SK-N-SH treated with all-trans-retinoic acid at 6 μM for 48 hours (cell line): ENCODE measurements around the gene OR4Q3.
"Not testable (repeated sequence)": the region's sequence is repeated elsewhere in the genome, so short reads cannot be mapped to it uniquely, and the experiment has no call there.

ENCODE experiments used
- ATAC-seq: fragments of 200-7000 bp; cut with Tn5 transposase; 3 replicates; pipeline ENCODE4 v1.9.1; 2020; ENCODE audit warnings: mild to moderate bottlenecking, moderate library complexity
- ARNTL ChIP-seq: fragments of 450-650 bp; formaldehyde crosslinking; IDR thresholded peaks from 2 replicates; pipeline ENCODE4 v1.5.0; 2020; ENCODE audit warnings: low read depth, mild to moderate bottlenecking, moderate library complexity, borderline replicate concordance
- BACH2 ChIP-seq: fragments of 250-450 bp; sonication (Bioruptor Pico); IDR thresholded peaks from 2 replicates; pipeline ENCODE4 v1.9.0; 2021; ENCODE audit warnings: mild to moderate bottlenecking, borderline replicate concordance
- CSDC2 ChIP-seq: fragments of 250-450 bp; sonication (Bioruptor Pico); IDR thresholded peaks from 2 replicates; pipeline ENCODE4 v1.5.0; 2020; ENCODE audit warnings: mild to moderate bottlenecking, moderate library complexity
- ESRRG ChIP-seq: fragments of 250-450 bp; sonication (Bioruptor Pico); IDR thresholded peaks from 2 replicates; pipeline ENCODE4 v1.6.1; 2021; ENCODE audit warnings: mild to moderate bottlenecking
- GLIS3 ChIP-seq: fragments of 250-450 bp; sonication (Bioruptor Pico); IDR thresholded peaks from 2 replicates; pipeline ENCODE4 v1.5.0; 2020; ENCODE audit warnings: mild to moderate bottlenecking, moderate library complexity
- ISL1 ChIP-seq: fragments of 250-450 bp; sonication (Bioruptor Pico); IDR thresholded peaks from 2 replicates; pipeline ENCODE4 v2.1.2; 2022; ENCODE audit warnings: mild to moderate bottlenecking, moderate library complexity
- OSR1 ChIP-seq: fragments of 250-450 bp; sonication (Bioruptor Pico); IDR thresholded peaks from 2 replicates; pipeline ENCODE4 v1.8.0; 2022; ENCODE audit warnings: moderate library complexity, mild to moderate bottlenecking, inconsistent platforms
- PPARA ChIP-seq: fragments of 250-450 bp; sonication (Bioruptor Pico); IDR thresholded peaks from 2 replicates; pipeline ENCODE4 v1.5.0; 2020; ENCODE audit warnings: mild to moderate bottlenecking, borderline replicate concordance
- RARB ChIP-seq: fragments of 250-450 bp; sonication (Bioruptor Pico); IDR thresholded peaks from 2 replicates; pipeline ENCODE4 v1.8.0; 2021; ENCODE audit warnings: mild to moderate bottlenecking, moderate library complexity
- SNAI2 ChIP-seq: fragments of 250-450 bp; sonication (Bioruptor Pico); IDR thresholded peaks from 2 replicates; pipeline ENCODE4 v1.5.0; 2020; ENCODE audit warnings: mild to moderate bottlenecking, moderate library complexity
- TCF4 ChIP-seq: fragments of 250-450 bp; sonication (Bioruptor Pico); IDR thresholded peaks from 2 replicates; pipeline ENCODE4 v1.8.0; 2021; ENCODE audit warnings: mild to moderate bottlenecking, moderate library complexity, borderline replicate concordance
- TOX ChIP-seq: fragments of 250-450 bp; sonication (Bioruptor Pico); IDR thresholded peaks from 2 replicates; pipeline ENCODE4 v1.8.0; 2021; ENCODE audit warnings: mild to moderate bottlenecking, moderate library complexity, borderline replicate concordance
- ZC3H10 ChIP-seq: fragments of 250-450 bp; sonication (Bioruptor Pico); IDR thresholded peaks from 2 replicates; pipeline ENCODE4 v1.5.1; 2021; ENCODE audit warnings: mild to moderate bottlenecking, moderate library complexity
- ZFP30 ChIP-seq: fragments of 450-650 bp; formaldehyde crosslinking; IDR thresholded peaks from 2 replicates; pipeline ENCODE4 v1.5.0; 2022; ENCODE audit warnings: mild to moderate bottlenecking, moderate library complexity
- ZNF565 ChIP-seq: fragments of 450-650 bp; formaldehyde crosslinking; conservative IDR thresholded peaks from 2 replicates; pipeline ENCODE4 v1.5.0; 2020; ENCODE audit warnings: low read depth, mild to moderate bottlenecking, moderate library complexity
- ZNF70 ChIP-seq: fragments of 450-650 bp; formaldehyde crosslinking; IDR thresholded peaks from 2 replicates; pipeline ENCODE4 v1.5.0; 2020; ENCODE audit warnings: mild to moderate bottlenecking, moderate library complexity
- ZNF8 ChIP-seq: fragments of 450-650 bp; formaldehyde crosslinking; IDR thresholded peaks from 2 replicates; pipeline ENCODE4 v1.5.0; 2020; ENCODE audit warnings: mild to moderate bottlenecking, moderate library complexity
- TF ChIP-seq, protein P1 (sequence below): fragments of 250-450 bp; sonication (Bioruptor Pico); IDR thresholded peaks from 2 replicates; pipeline ENCODE4 v1.8.0; 2020; ENCODE audit warnings: mild to moderate bottlenecking, moderate library complexity, borderline replicate concordance
- TF ChIP-seq, protein P2 (sequence below): fragments of 250-450 bp; sonication (Bioruptor Pico); IDR thresholded peaks from 2 replicates; pipeline ENCODE4 v1.5.1; 2020; ENCODE audit warnings: low read depth, mild to moderate bottlenecking, moderate library complexity
- TF ChIP-seq, protein P3 (sequence below): fragments of 250-450 bp; sonication (Bioruptor Pico); IDR thresholded peaks from 2 replicates; pipeline ENCODE4 v1.8.0; 2021; ENCODE audit warnings: low read depth, mild to moderate bottlenecking, moderate library complexity, borderline replicate concordance
- TF ChIP-seq, protein P4 (sequence below): fragments of 250-450 bp; sonication (Bioruptor Pico); IDR thresholded peaks from 2 replicates; pipeline ENCODE4 v1.5.0; 2020; ENCODE audit warnings: mild to moderate bottlenecking, moderate library complexity

The OR4Q3 gene

DNA sequence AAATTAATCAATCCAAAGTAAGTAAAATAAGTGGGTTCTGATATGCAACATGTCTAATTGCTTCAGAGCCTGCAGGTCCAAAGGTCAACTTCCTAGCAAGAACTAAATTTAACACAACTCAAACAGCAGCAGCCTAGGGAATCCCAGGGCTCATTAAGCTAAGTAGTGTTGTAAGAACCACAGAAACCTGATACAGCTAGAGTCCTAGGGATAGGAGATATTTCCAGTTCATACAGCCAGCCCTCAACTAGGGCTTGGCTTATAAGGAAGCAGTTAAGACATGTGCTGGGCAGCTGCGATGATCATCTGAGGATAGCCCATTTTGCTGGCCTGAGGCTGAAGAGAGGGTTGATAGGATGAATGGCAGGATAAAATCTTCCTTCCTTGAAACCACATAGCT, at the start of gene OR4Q3:
Gene OR4Q3, plus strand, starts transcription at position 316 of the 400 bp plus-strand sequence.
- no peak for ATAC-seq
- TF ChIP-seq, protein P1, sequence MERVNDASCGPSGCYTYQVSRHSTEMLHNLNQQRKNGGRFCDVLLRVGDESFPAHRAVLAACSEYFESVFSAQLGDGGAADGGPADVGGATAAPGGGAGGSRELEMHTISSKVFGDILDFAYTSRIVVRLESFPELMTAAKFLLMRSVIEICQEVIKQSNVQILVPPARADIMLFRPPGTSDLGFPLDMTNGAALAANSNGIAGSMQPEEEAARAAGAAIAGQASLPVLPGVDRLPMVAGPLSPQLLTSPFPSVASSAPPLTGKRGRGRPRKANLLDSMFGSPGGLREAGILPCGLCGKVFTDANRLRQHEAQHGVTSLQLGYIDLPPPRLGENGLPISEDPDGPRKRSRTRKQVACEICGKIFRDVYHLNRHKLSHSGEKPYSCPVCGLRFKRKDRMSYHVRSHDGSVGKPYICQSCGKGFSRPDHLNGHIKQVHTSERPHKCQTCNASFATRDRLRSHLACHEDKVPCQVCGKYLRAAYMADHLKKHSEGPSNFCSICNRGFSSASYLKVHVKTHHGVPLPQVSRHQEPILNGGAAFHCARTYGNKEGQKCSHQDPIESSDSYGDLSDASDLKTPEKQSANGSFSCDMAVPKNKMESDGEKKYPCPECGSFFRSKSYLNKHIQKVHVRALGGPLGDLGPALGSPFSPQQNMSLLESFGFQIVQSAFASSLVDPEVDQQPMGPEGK (CRISPR knock-in tag) = no peak
- TF ChIP-seq, protein P2, sequence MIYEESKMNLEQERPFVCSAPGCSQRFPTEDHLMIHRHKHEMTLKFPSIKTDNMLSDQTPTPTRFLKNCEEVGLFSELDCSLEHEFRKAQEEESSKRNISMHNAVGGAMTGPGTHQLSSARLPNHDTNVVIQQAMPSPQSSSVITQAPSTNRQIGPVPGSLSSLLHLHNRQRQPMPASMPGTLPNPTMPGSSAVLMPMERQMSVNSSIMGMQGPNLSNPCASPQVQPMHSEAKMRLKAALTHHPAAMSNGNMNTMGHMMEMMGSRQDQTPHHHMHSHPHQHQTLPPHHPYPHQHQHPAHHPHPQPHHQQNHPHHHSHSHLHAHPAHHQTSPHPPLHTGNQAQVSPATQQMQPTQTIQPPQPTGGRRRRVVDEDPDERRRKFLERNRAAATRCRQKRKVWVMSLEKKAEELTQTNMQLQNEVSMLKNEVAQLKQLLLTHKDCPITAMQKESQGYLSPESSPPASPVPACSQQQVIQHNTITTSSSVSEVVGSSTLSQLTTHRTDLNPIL (CRISPR knock-in tag) = no peak
- TF ChIP-seq ZNF565 (CRISPR knock-in tag) = no peak
- TF ChIP-seq CSDC2 = no peak
- no peak for TF ChIP-seq ZFP30 (CRISPR knock-in tag)
- no peak for TF ChIP-seq RARB (CRISPR knock-in tag)
- TF ChIP-seq BACH2 (CRISPR knock-in tag) = no peak
- no peak for TF ChIP-seq ESRRG (CRISPR knock-in tag)

DNA sequence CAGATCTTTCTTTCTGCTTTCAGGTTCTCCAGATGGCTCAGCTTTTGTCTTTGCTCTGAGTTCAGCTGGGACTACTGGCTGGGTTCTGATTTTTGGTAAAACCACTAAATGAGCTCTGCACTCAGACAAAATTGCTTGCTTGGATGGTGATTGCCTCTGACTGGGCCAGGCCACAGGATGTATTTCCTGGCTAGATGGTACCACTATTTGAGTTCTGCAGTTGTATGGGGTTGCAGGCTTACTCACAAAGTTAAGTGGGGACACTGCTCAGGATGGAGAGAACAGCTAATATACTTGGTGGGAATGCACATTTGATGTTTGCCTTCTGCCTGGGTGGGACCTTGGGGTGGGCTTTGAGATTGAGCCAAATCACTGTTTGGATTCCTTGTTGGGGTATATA, 14.0 kb upstream of the OR4Q3 start:
- ATAC-seq = no peak
- no peak for TF ChIP-seq ISL1 (CRISPR knock-in tag)
- TF ChIP-seq RARB (CRISPR knock-in tag) = no peak
- TF ChIP-seq SNAI2 (CRISPR knock-in tag) = no peak
- TF ChIP-seq ESRRG (CRISPR knock-in tag) = no peak
- TF ChIP-seq, protein P3, sequence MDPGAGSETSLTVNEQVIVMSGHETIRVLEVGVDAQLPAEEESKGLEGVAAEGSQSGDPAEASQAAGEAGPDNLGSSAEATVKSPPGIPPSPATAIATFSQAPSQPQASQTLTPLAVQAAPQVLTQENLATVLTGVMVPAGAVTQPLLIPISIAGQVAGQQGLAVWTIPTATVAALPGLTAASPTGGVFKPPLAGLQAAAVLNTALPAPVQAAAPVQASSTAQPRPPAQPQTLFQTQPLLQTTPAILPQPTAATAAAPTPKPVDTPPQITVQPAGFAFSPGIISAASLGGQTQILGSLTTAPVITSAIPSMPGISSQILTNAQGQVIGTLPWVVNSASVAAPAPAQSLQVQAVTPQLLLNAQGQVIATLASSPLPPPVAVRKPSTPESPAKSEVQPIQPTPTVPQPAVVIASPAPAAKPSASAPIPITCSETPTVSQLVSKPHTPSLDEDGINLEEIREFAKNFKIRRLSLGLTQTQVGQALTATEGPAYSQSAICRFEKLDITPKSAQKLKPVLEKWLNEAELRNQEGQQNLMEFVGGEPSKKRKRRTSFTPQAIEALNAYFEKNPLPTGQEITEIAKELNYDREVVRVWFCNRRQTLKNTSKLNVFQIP (CRISPR knock-in tag) = no peak
- TF ChIP-seq, all 23 proteins: peak for 0

DNA sequence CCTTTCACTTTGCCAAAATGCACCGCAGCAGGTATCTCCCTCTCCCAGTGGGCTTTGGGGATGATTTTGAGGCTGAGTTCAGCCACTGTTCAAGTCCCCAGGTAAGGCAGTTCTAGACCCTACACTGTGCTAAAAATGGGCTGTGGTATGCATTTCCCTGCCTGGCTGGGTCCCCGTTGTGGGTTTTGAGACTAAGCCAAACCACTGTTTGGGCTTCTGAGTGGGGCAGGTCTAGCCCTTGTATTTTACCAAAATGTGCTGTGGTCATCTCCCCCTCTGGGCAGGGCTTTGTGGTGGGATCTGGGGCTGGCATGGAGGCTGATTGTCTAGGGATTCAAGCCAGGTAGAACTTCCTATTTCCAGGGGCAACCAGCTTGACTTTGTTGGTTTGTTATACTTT, 13.6 kb upstream of the OR4Q3 start:
- no peak for TF ChIP-seq CSDC2
- TF ChIP-seq SNAI2 (CRISPR knock-in tag) = no peak
- TF ChIP-seq TOX (CRISPR knock-in tag) = no peak
- TF ChIP-seq RARB (CRISPR knock-in tag) = no peak
- no peak for TF ChIP-seq ARNTL (CRISPR knock-in tag)
- no peak for TF ChIP-seq GLIS3
- no peak for TF ChIP-seq OSR1 (CRISPR knock-in tag)
- TF ChIP-seq ESRRG (CRISPR knock-in tag) = no peak
- no peak for TF ChIP-seq ZNF70 (CRISPR knock-in tag)
- ATAC-seq = no peak

DNA sequence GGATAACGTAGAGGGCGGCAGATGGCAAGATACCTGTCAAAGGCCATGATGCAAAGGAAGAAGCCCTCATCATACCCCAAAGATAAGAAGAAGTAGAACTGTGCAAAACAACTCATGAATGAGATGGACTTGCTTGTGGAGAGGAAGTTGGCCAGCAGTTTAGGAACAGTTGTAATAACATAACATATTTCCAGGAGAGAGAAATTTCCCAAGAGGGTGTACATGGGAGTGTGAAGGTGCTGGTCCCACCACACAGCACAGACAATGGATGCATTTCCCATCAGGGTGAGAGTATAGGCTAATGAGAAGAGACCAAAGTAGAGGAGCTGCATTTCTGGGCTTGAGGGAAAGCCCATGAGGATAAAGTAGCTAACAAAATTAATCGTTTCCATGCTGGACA, 9.5 kb upstream of the OR4Q3 start:
- ATAC-seq = not testable (repeated sequence)

DNA sequence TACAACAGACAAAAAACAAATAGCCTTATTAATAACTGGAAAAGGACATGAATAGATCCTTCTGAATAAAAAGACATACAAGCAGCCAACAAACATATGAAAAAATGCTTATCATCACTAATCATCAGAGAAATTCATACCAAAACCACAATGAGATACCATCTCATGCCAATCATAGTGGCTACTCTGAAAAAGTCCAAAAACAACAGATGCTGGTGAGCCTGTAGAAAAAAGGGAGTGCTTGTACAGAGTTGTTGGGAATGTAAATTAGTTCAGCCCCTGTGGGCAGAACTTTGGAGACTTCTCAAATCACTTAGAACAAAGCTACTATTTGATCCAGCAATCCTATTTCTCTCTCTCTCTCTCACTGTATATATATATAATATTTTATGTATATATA, 8.9 kb downstream of the OR4Q3 start:
- not testable (repeated sequence) for ATAC-seq

DNA sequence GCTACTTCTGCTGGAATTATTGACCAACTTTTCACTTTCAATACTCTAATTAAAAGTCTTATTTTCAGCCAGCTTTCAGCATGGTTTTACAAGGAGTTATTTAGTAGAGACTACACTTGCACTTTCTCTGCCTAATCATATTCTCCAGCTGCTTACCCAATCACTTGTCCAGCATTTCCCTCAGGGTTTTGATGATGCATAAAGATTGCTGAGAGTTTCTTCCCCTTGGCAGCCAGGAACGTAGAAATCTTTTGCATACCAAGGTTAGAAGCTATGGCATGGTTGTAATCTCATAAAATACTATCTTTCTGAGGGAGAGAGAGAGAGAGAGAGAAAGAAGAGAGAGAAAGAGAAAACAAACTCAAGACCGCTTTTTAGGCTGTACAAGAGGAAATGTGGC, 10.8 kb downstream of the OR4Q3 start:
- no peak for ATAC-seq
- TF ChIP-seq CSDC2 (no peak), GLIS3 (no peak), ZFP30 (CRISPR knock-in tag) (no peak), ZNF8 (CRISPR knock-in tag) (no peak), ZC3H10 (no peak), ZNF70 (CRISPR knock-in tag) (no peak), PPARA (no peak), RARB (CRISPR knock-in tag) (no peak), BACH2 (CRISPR knock-in tag) (no peak), ARNTL (CRISPR knock-in tag) (no peak), TCF4 (CRISPR knock-in tag) (no peak), ESRRG (CRISPR knock-in tag) (no peak)
- TF ChIP-seq, protein P4, sequence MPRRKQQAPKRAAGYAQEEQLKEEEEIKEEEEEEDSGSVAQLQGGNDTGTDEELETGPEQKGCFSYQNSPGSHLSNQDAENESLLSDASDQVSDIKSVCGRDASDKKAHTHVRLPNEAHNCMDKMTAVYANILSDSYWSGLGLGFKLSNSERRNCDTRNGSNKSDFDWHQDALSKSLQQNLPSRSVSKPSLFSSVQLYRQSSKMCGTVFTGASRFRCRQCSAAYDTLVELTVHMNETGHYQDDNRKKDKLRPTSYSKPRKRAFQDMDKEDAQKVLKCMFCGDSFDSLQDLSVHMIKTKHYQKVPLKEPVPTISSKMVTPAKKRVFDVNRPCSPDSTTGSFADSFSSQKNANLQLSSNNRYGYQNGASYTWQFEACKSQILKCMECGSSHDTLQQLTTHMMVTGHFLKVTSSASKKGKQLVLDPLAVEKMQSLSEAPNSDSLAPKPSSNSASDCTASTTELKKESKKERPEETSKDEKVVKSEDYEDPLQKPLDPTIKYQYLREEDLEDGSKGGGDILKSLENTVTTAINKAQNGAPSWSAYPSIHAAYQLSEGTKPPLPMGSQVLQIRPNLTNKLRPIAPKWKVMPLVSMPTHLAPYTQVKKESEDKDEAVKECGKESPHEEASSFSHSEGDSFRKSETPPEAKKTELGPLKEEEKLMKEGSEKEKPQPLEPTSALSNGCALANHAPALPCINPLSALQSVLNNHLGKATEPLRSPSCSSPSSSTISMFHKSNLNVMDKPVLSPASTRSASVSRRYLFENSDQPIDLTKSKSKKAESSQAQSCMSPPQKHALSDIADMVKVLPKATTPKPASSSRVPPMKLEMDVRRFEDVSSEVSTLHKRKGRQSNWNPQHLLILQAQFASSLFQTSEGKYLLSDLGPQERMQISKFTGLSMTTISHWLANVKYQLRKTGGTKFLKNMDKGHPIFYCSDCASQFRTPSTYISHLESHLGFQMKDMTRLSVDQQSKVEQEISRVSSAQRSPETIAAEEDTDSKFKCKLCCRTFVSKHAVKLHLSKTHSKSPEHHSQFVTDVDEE (CRISPR knock-in tag) = no peak
- TF ChIP-seq, protein P2 (CRISPR knock-in tag) = no peak
- TF ChIP-seq, protein P3 (CRISPR knock-in tag) = no peak

DNA sequence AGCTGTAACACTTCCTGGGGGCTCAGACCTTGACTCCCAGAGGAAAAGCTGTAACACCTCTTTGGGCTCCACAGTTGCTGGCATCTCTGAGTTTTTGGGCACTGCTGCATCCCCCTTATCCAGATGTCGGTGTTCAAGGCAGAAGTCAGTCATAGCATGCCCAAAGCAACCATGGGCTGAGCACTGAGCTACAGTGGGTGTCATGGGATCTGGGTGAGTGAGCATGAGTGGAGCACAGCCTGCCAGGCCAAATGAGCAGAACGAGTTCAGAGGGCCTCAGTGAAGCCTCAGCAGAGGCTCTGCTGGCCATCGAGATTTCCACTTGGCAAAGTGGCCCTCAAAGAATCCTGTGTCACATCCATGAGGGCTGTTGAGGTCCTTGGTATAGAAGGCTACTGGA, 28.1 kb downstream of the OR4Q3 start:
- not testable (repeated sequence) for ATAC-seq
